Tibial nerve (tissue), 4 donors: ENCODE results near the gene MSTO1. TPM values are rescaled to one million over a fixed set of nuclear protein-coding genes. Genes with fewer than 3 reads are reported as not detected.
"Not testable (repeated sequence)": the region's sequence is repeated elsewhere in the genome, so short reads cannot be mapped to it uniquely, and the experiment has no call there.

ENCODE experiments used
- DNase-seq, 2 donors: peaks; one replicate each; pipeline ENCODE4 v3.0.0-alpha.2; 2019; ENCODE audit warnings: low spot score in 2 of 2
- H3K27ac ChIP-seq, 4 donors: fragments of 200-600 bp; sonication (generic) in 3 of 4; one replicate each; pipeline ENCODE4 v1.5.1; 2017 to 2019; ENCODE audit warnings: mild to moderate bottlenecking in 1 of 4
- H3K27me3 ChIP-seq, 2 donors: fragments of 200-600 bp; sonication (generic) in 1 of 2; one replicate each; pipeline versions ENCODE4 v1.5.1 to v1.6.0; 2017 to 2019
- H3K36me3 ChIP-seq, 3 donors: fragments of 200-600 bp; sonication (generic); one replicate each; pipeline ENCODE4 v1.5.1; 2018 to 2019
- H3K4me1 ChIP-seq, 4 donors: fragments of 200-600 bp; sonication (generic) in 3 of 4; one replicate each; pipeline ENCODE4 v1.5.1; 2017 to 2019
- H3K4me3 ChIP-seq, 4 donors: fragments of 200-600 bp; sonication (generic) in 3 of 4; one replicate each; pipeline ENCODE4 v1.5.1; 2017 to 2019; ENCODE audit warnings: mild to moderate bottlenecking in 1 of 4, moderate library complexity in 1 of 4
- H3K9me3 ChIP-seq, 4 donors: fragments of 200-600 bp; sonication (generic) in 3 of 4; one replicate each; pipeline ENCODE4 v1.5.1; 2017 to 2019
- CTCF ChIP-seq, 5 experiments: fragments of 200-600 bp in 3 of 5; fragments of 450-650 bp in 2 of 5; sonication (generic) in 3 of 5; IDR thresholded peaks; one replicate each; pipeline ENCODE4 v1.5.1; 2016 to 2019; ENCODE audit warnings: antibody characterized with exemption in 5 of 5, mild to moderate bottlenecking in 3 of 5, moderate library complexity in 2 of 5
- EP300 ChIP-seq, 2 donors: sonication (generic); formaldehyde crosslinking; IDR thresholded peaks; one replicate each; pipeline ENCODE4 v1.6.1; 2017; ENCODE audit warnings: antibody characterized with exemption in 2 of 2, mild to moderate bottlenecking in 1 of 2
- POLR2A ChIP-seq, 2 donors: fragments of 450-650 bp; IDR thresholded peaks; one replicate each; pipeline ENCODE4 v1.6.1; 2017; ENCODE audit warnings: antibody characterized with exemption in 2 of 2, mild to moderate bottlenecking in 2 of 2, moderate library complexity in 2 of 2
- WGBS, 2 donors: methylation state at CpG; one replicate each; pipeline ENCODE4 v1.1.5; 2018; 5-methylcytosine and 5-hydroxymethylcytosine counted together
- total RNA-seq, 4 donors: library from RNA; depleted of rRNA; stranded (reverse); fragments of >200 nt; gene quantifications; one replicate each; pipeline ENCODE4 v1.1.0, GENCODE V29; 2016

MSTO1 gene
- total RNA-seq, 4 donors from 2014 or later = 16.4 to 41.4 (median 20.9) TPM

GRCh38 chr1:155570593-155570990, 39.4 kb upstream of the MSTO1 start:
- H3K27me3 ChIP-seq = no peaks in the 10 kb centered on the region
- H3K4me1 ChIP-seq = no peaks in the 10 kb centered on the region
- 84 to 85% methylated on average over 4 of the region's 4 CpGs for WGBS, 2 donors
- no peak for TF ChIP-seq EP300 (IDR thresholded peaks at IDR 0.05)
- TF ChIP-seq POLR2A (IDR thresholded peaks at IDR 0.05) = no peak
- TF ChIP-seq CTCF (IDR thresholded peaks at IDR 0.05) = no peak
- H3K4me3 ChIP-seq = no peak overlapping the region
- no peak overlapping the region for H3K27ac ChIP-seq
- H3K36me3 ChIP-seq = peaks cover 0 to 14% (median 0%) of the 10 kb centered on the region in 3 donors
- no peaks in the 10 kb centered on the region for H3K9me3 ChIP-seq
- DNase-seq = no peak

- Histone ChIP-seq H3K27ac (no peak overlapping the region), H3K4me1 (no peaks in the 10 kb centered on the region), H3K9me3 (no peaks in the 10 kb centered on the region), H3K36me3 (peaks cover 0 to 8% (median 0%) of the 10 kb centered on the region in 3 donors), H3K4me3 (no peak overlapping the region), H3K27me3 (no peaks in the 10 kb centered on the region)
- 89 to 96% methylated on average over 3 of the region's 3 CpGs for WGBS, 2 donors
- TF ChIP-seq CTCF (IDR thresholded peaks at IDR 0.05) (no peak), POLR2A (IDR thresholded peaks at IDR 0.05) (no peak), EP300 (IDR thresholded peaks at IDR 0.05) (no peak)
- DNase-seq = no peak
Measured at GRCh38 chr1:155574077-155574476, 35.9 kb upstream of the MSTO1 start.

- not testable (repeated sequence) for H3K36me3 ChIP-seq, H3K27me3 ChIP-seq, H3K27ac ChIP-seq, H3K9me3 ChIP-seq, H3K4me1 ChIP-seq, H3K4me3 ChIP-seq, DNase-seq
- WGBS, 2 donors = 91 to 97% methylated on average over 6 of the region's 6 CpGs
Measured at GRCh38 chr1:155575608-155576007, 34.4 kb upstream of the MSTO1 start.

DNA sequence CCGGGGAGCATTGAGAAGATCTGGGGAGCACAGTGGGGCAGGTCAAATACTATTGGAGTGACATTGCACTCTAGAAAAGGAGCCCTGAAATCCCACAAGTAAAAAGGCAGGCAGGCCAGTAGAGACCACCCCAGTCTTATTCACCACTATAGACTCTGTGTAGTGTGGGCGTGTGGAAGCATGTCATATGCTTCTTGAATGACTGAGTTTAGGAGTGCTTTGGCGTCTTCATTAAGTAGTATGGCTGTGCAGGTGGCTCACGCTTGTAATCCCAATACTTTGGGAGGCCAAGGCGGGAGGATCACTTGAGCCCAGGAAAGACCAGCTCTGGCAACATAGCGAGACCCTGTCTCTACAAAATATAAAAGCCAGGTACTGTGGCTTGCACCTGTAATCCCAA, 26.2 kb upstream of the MSTO1 start:
- H3K27ac ChIP-seq, H3K27me3 ChIP-seq, DNase-seq, H3K36me3 ChIP-seq, H3K4me1 ChIP-seq, H3K9me3 ChIP-seq, H3K4me3 ChIP-seq: not testable (repeated sequence)
- WGBS, 2 donors = 86 to 93% methylated on average over 6 of the region's 6 CpGs

DNA sequence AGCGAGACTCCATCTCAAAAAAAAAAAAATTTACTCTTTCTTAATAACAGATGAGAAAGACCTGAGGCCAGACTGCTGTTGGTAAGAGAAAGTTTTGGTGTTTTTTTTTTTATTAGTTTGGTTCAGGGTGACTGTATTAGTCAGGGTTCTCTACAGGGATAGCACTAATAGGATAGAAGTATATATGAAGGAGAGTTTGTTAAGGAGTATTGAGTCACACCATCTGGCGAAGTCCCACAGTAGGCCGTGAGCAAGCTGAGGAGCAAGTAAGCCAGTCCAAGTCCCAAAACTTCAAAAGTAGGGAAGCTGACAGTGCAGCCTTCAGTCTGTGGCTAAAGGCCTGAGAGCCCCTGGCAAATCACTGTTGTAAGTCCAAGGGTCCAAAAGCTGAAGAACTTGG, 20.7 kb upstream of the MSTO1 start:
- H3K4me1 ChIP-seq, H3K27me3 ChIP-seq, H3K36me3 ChIP-seq, H3K27ac ChIP-seq, H3K4me3 ChIP-seq, H3K9me3 ChIP-seq, DNase-seq: not testable (repeated sequence)
- 77 to 95% methylated on average over 3 of the region's 3 CpGs for WGBS, 2 donors

DNA sequence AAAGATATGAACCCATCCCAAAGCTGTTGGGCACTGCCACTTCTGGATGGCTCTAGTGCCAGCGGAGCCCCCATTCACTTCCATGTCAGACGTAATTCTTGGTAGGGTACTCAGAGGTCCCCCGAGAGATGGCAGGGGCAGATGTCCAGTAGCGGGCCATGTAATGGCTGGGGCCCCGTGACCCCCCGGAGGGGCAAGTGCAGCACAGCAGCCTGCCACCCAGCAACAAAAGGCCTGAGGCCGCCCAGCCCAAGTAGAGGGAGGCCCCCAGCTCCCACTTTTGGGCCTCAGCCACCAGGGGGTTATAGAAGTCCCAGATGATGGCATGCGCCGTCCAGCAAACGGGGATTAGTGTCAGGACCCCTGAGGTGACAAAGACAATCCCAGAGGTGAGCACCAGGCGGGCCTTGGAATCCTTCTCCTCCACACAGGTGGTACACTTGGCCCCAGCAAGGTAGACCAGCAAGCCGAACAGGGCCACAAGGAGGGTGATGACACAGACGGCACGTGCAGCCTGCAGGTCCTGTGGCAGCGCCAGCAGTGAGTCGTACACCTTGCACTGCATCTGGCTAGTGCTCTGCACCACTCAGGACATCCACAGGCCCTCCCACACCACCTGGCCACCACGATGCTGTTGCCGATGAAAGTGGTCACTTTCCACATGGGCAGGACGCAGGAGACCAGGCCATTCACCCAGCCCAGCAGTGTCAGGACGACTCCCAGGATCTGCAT, 19.3 kb upstream of the MSTO1 start:
- H3K27ac ChIP-seq, H3K36me3 ChIP-seq, DNase-seq, H3K27me3 ChIP-seq, H3K4me3 ChIP-seq, H3K4me1 ChIP-seq, H3K9me3 ChIP-seq: not testable (repeated sequence)
- WGBS, 2 donors = 85 to 88% methylated on average over 15 to 18 of the region's 20 CpGs

GRCh38 chr1:155591770-155592169, 18.2 kb upstream of the MSTO1 start:
- WGBS, 2 donors = 34 to 37% methylated on average over 6 of the region's 6 CpGs
- TF ChIP-seq CTCF (IDR thresholded peaks at IDR 0.05) (peak; percentile 31 to 50 (median 46)), POLR2A (IDR thresholded peaks at IDR 0.05) (no peak)
- no peak overlapping the region for H3K27ac ChIP-seq
- H3K27me3 ChIP-seq = no peaks in the 10 kb centered on the region
- peak in 1 of 2 donors; percentile 54 for DNase-seq
- no peak overlapping the region for H3K4me3 ChIP-seq
- no peaks in the 10 kb centered on the region for H3K9me3 ChIP-seq
- H3K36me3 ChIP-seq = no peaks in the 10 kb centered on the region
- no peaks in the 10 kb centered on the region for H3K4me1 ChIP-seq

GRCh38 chr1:155595877-155596474, 14.0 kb upstream of the MSTO1 start:
- H3K36me3 ChIP-seq, H3K27ac ChIP-seq, H3K4me3 ChIP-seq, H3K9me3 ChIP-seq, H3K27me3 ChIP-seq, H3K4me1 ChIP-seq, DNase-seq: not testable (repeated sequence)
- WGBS, 2 donors = 59 to 65% methylated on average over 3 of the region's 3 CpGs
